ENCODE measurements around the gene SEPSECS. TPM values are rescaled to one million over a fixed set of nuclear protein-coding genes. Genes with fewer than 3 reads are reported as not detected.

Gene SEPSECS
- total and polyA plus RNA-seq, 8 donors: 0.29 to 33.0 (median 3.7) TPM

DNA sequence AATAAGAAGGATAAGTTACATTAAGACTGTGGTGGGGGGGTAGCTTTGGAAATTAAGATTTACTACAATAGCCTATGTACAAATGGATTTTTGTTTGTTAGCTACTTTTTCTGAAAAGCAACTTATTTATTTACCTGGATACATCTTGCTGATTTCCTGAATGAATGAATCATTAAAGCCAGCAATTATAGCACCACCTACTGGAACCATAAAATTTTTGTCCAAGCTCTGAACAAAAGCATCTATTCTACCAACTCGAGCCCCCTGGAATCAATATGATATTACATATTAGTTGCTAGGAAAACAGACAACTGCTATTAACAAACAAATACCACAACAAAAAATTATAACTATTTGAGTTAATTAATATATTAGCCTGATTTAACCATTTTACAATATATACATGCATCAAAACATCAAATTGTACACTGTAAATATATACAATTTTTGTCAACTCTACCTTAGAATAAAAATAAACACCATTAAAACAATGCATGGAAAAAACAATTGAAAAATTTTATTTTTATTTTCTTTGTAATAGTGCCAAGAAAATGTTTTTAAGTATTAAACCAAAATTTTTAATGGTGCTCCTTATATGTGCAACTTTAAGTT, 15.3 kb downstream of the SEPSECS start:
- H3K9me3 ChIP-seq: no peaks in the 10 kb centered on the region
- no peak overlapping the region for H3K27ac ChIP-seq
- WGBS, 5 donors: 3 to 17% (median 4%) methylated on average over 1 of the region's 1 CpG
- peaks cover 7 to 39% (median 25%) of the 10 kb centered on the region in 4 donors for H3K36me3 ChIP-seq
- peak in 1 of 2 donors; percentile 68 for DNase-seq
- intact Hi-C loops (cut with DNase I; ENCODE audit: low total_unique reads): no loop called here
- H3K4me3 ChIP-seq: no peak overlapping the region
- no peak for TF ChIP-seq POLR2A (IDR thresholded peaks at IDR 0.05)
- TF ChIP-seq CTCF (IDR thresholded peaks at IDR 0.05): peak in 4 of 7 experiments; percentile 25 to 52 (median 48)
- TF ChIP-seq EP300 (IDR thresholded peaks at IDR 0.05): no peak
- no peaks in the 10 kb centered on the region for H3K27me3 ChIP-seq
- peaks cover 0 to 5% (median 0%) of the 10 kb centered on the region in 4 donors for H3K4me1 ChIP-seq

GRCh38 chr4:25142468-25142867, 17.8 kb downstream of the SEPSECS start:
- 73 to 87% (median 81%) methylated on average over 4 of the region's 4 CpGs for WGBS, 5 donors
- no peak overlapping the region for H3K27ac ChIP-seq
- H3K4me1 ChIP-seq: peaks cover 0 to 5% (median 0%) of the 10 kb centered on the region in 4 donors
- TF ChIP-seq CTCF (IDR thresholded peaks at IDR 0.05) (no peak), POLR2A (IDR thresholded peaks at IDR 0.05) (no peak), POLR2AphosphoS5 (IDR thresholded peaks at IDR 0.05) (no peak), EP300 (IDR thresholded peaks at IDR 0.05) (no peak)
- no peaks in the 10 kb centered on the region for H3K27me3 ChIP-seq
- peaks cover 7 to 52% (median 42%) of the 10 kb centered on the region in 4 donors for H3K36me3 ChIP-seq
- intact Hi-C loops (cut with DNase I; ENCODE audit: low total_unique reads): no loop called here
- H3K9me3 ChIP-seq: no peaks in the 10 kb centered on the region
- H3K4me3 ChIP-seq: no peak overlapping the region
- no peak for DNase-seq

GRCh38 chr4:25141592-25141991, 18.7 kb downstream of the SEPSECS start:
- no peak overlapping the region for H3K27ac ChIP-seq
- peaks cover 0 to 5% (median 0%) of the 10 kb centered on the region in 4 donors for H3K4me1 ChIP-seq
- no peak overlapping the region for H3K4me3 ChIP-seq
- no peaks in the 10 kb centered on the region for H3K9me3 ChIP-seq
- H3K36me3 ChIP-seq: peaks cover 7 to 58% (median 46%) of the 10 kb centered on the region in 4 donors
- TF ChIP-seq EP300 (IDR thresholded peaks at IDR 0.05) (no peak), POLR2A (IDR thresholded peaks at IDR 0.05) (no peak), POLR2AphosphoS5 (IDR thresholded peaks at IDR 0.05) (no peak), CTCF (IDR thresholded peaks at IDR 0.05) (no peak)
- 86 to 93% (median 91%) methylated on average over 4 of the region's 4 CpGs for WGBS, 5 donors
- no peak for DNase-seq
- intact Hi-C loops (cut with DNase I; ENCODE audit: low total_unique reads): no loop called here
- H3K27me3 ChIP-seq: no peaks in the 10 kb centered on the region

DNA sequence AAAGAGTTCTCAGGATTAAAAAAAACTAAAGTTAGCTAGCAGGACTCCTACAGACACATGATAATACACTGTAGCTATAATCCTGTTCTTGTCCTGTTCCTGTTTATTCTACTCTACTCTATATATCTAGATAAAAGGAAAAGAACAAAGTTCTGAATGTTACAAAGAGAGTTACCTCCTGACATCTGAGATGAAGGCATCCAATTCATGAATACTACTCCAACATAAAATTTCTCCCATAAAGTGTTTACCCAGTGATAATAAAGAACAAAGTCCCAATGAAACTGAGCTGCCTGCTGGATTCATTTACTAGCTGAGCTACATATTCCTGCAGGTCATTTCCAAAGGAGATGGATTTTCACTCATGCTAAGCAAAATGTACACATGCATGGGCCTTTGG, 27.1 kb downstream of the SEPSECS start:
- no peaks in the 10 kb centered on the region for H3K9me3 ChIP-seq
- intact Hi-C loops (cut with DNase I; ENCODE audit: low total_unique reads): no loop called here
- H3K27me3 ChIP-seq: no peaks in the 10 kb centered on the region
- peaks cover 0 to 17% (median 10%) of the 10 kb centered on the region in 4 donors for H3K36me3 ChIP-seq
- H3K4me3 ChIP-seq: no peak overlapping the region
- peaks cover 0 to 5% (median 0%) of the 10 kb centered on the region in 4 donors for H3K4me1 ChIP-seq
- no peak overlapping the region for H3K27ac ChIP-seq
- TF ChIP-seq POLR2AphosphoS5 (IDR thresholded peaks at IDR 0.05): no peak
- no peak for DNase-seq

GRCh38 chr4:25131926-25132325, 28.3 kb downstream of the SEPSECS start:
- TF ChIP-seq POLR2A (IDR thresholded peaks at IDR 0.05) (no peak), POLR2AphosphoS5 (IDR thresholded peaks at IDR 0.05) (no peak), EP300 (IDR thresholded peaks at IDR 0.05) (no peak), CTCF (IDR thresholded peaks at IDR 0.05) (no peak)
- Histone ChIP-seq H3K4me3 (no peak overlapping the region), H3K4me1 (peaks cover 0 to 5% (median 0%) of the 10 kb centered on the region in 4 donors), H3K27ac (no peak overlapping the region), H3K27me3 (no peaks in the 10 kb centered on the region), H3K9me3 (no peaks in the 10 kb centered on the region), H3K36me3 (peaks cover 0 to 10% (median 4%) of the 10 kb centered on the region in 4 donors)
- DNase-seq: no peak
- intact Hi-C loops (cut with DNase I; ENCODE audit: low total_unique reads): no loop called here

Data from stomach (tissue), 9 donors.